Natural killer cell (primary cell): ENCODE measurements around the gene DGLUCY. TPM values are rescaled to one million over a fixed set of nuclear protein-coding genes. Genes with fewer than 3 reads are reported as not detected.
"Not testable (repeated sequence)": the region's sequence is repeated elsewhere in the genome, so short reads cannot be mapped to it uniquely, and the experiment has no call there.

Experiments
- ATAC-seq, 3 donors: fragments of 150-1000 bp in 2 of 3; fragments of 200-7000 bp in 1 of 3; cut with Tn5 transposase; 1 replicate in 1 of 3; 2 replicates in 2 of 3; pipeline ENCODE4 v1.10.0; 2021; ENCODE audit warnings: mild to moderate bottlenecking in 2 of 3, moderate library complexity in 2 of 3
- DNase-seq, 2 donors: peaks; one replicate each; pipeline versions ENCODE4 v3.0.0 to v3.0.0-alpha.2; 2013 to 2021; ENCODE audit warnings: mixed read lengths in 1 of 2
- H3K27ac ChIP-seq: one replicate; pipeline ENCODE4 v1.5.1; 2013; ENCODE audit warnings: mild to moderate bottlenecking, low read length
- H3K27me3 ChIP-seq: one replicate; pipeline ENCODE4 v1.6.1; 2013; ENCODE audit warnings: low read length; ENCODE audit not compliant: control insufficient read depth, insufficient read depth
- H3K36me3 ChIP-seq: one replicate; pipeline ENCODE4 v1.6.1; 2013; ENCODE audit warnings: low read length; ENCODE audit not compliant: control insufficient read depth, insufficient read depth
- H3K4me1 ChIP-seq: one replicate; pipeline ENCODE4 v1.6.1; 2013; ENCODE audit warnings: low read length; ENCODE audit not compliant: control insufficient read depth, insufficient read depth
- H3K4me3 ChIP-seq: one replicate; pipeline ENCODE4 v1.5.1; 2013; ENCODE audit warnings: low read length
- H3K9me3 ChIP-seq: one replicate; pipeline ENCODE4 v1.6.1; 2013; ENCODE audit warnings: low read length; ENCODE audit not compliant: control insufficient read depth, insufficient read depth
- H3K27ac Mint-ChIP-seq, 2 donors: one replicate each; pipeline ENCODE4 v1.8.0; 2022; ENCODE audit warnings: mild to moderate bottlenecking in 2 of 2, mixed read lengths in 2 of 2, moderate library complexity in 1 of 2
- H3K27me3 Mint-ChIP-seq, 2 donors: one replicate each; pipeline ENCODE4 v1.8.0; 2022; ENCODE audit warnings: low read depth in 2 of 2, mixed read lengths in 2 of 2
- H3K36me3 Mint-ChIP-seq: one replicate; pipeline ENCODE4 v1.8.0; 2022; ENCODE audit warnings: mixed read lengths
- H3K4me1 Mint-ChIP-seq, 2 donors: one replicate each; pipeline ENCODE4 v1.8.0; 2022; ENCODE audit warnings: mixed read lengths in 2 of 2
- H3K4me3 Mint-ChIP-seq: one replicate; pipeline ENCODE4 v1.8.0; 2022; ENCODE audit warnings: mild to moderate bottlenecking, moderate library complexity, mixed read lengths
- H3K9me3 Mint-ChIP-seq, 2 donors: one replicate each; pipeline ENCODE4 v1.8.0; 2022; ENCODE audit warnings: mixed read lengths in 2 of 2
- CTCF ChIP-seq: fragments of 200-600 bp; IDR thresholded peaks from one replicate; pipeline ENCODE4 v1.8.0; 2022; ENCODE audit warnings: antibody characterized with exemption
- WGBS: methylation state at CpG from one replicate; pipeline ENCODE4 v1.1.7; 2013; ENCODE audit warnings: missing lambda C conversion rate; ENCODE audit not compliant: insufficient coverage; 5-methylcytosine and 5-hydroxymethylcytosine counted together
- intact Hi-C: fragments of 100-400 bp; cut with micrococcal nuclease; formaldehyde crosslinking; loops from one replicate; pipeline ENCODE4 v1.14.2; 2022
- total RNA-seq, 4 donors: library from RNA; stranded (reverse); fragments of 120-200 nt in 1 of 4; gene quantifications; one replicate each; pipeline versions ENCODE4 v1.2.3 to v1.2.4, GENCODE V29; 2013 to 2022

The DGLUCY gene
- total RNA-seq, 3 donors from 2014 or later (not counting 1 experiment from before 2014, with no cell fraction given) = 108 to 142 (median 110) TPM

GRCh38 chr14:91264151-91265150, 150.6 kb downstream of the DGLUCY start:
- WGBS = 12% methylated on average over 68 of the region's 69 CpGs

DNA sequence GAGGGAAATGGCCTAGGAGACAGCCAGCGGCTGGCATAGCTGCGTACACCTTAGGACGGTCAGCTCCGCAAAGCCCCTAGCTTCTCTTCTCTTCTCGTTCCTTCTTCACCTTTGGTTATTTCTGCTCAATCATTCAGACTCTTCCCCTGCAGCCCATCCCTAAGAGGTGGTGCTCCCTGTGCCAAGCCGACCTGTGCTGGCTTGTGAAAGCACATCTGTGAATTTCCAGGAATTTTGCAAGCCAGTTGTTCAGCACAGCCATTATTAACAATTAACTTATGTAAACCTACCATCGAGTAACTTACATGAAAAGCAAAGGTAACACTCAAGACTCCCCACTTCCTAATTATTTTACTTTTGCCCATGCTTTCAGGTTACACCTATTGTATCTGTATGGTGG, 151.5 kb downstream of the DGLUCY start:
- intact Hi-C loops = no loop called here
- ATAC-seq = no peak
- Mint-ChIP-seq H3K36me3 (no peaks in the 10 kb centered on the region), H3K27ac (peak overlapping the region; percentile 77 to 88), H3K9me3 (no peaks in the 10 kb centered on the region), H3K4me3 (peak overlapping the region; percentile 82), H3K4me1 (peaks cover 64 to 67% of the 10 kb centered on the region in 2 donors), H3K27me3 (no peaks in the 10 kb centered on the region)
- no peaks in the 10 kb centered on the region for H3K27me3 ChIP-seq
- no peak for TF ChIP-seq CTCF
- no peak overlapping the region for H3K27ac ChIP-seq
- H3K36me3 ChIP-seq = peaks cover 11% of the 10 kb centered on the region
- H3K4me3 ChIP-seq = no peak overlapping the region
- no peak for DNase-seq
- WGBS = 89% methylated on average over 7 of the region's 7 CpGs
- H3K4me1 ChIP-seq = peaks cover 40% of the 10 kb centered on the region
- no peaks in the 10 kb centered on the region for H3K9me3 ChIP-seq

More at GRCh38 chr14:91264151-91265150, 150.6 kb downstream of the DGLUCY start:
- peaks cover 4% of the 10 kb centered on the region for H3K36me3 ChIP-seq
- peak overlapping the region; percentile 56 for H3K27ac ChIP-seq
- DNase-seq = peak in 1 of 2 donors; percentile 58
- no peaks in the 10 kb centered on the region for H3K9me3 Mint-ChIP-seq
- H3K27ac Mint-ChIP-seq = peak overlapping the region; percentile 77 to 88
- H3K4me1 ChIP-seq = peaks cover 46% of the 10 kb centered on the region
- peak overlapping the region; percentile 82 for H3K4me3 Mint-ChIP-seq
- no peaks in the 10 kb centered on the region for H3K36me3 Mint-ChIP-seq
- ATAC-seq = peak; percentile 47 to 57 (median 47)
- intact Hi-C loops = no loop called here
- H3K4me3 ChIP-seq = peak overlapping the region; percentile 43
- no peaks in the 10 kb centered on the region for H3K27me3 Mint-ChIP-seq
- no peaks in the 10 kb centered on the region for H3K27me3 ChIP-seq
- H3K9me3 ChIP-seq = no peaks in the 10 kb centered on the region
- no peak for TF ChIP-seq CTCF
- peaks cover 62 to 70% of the 10 kb centered on the region in 2 donors for H3K4me1 Mint-ChIP-seq

GRCh38 chr14:91266276-91266675, 152.4 kb downstream of the DGLUCY start:
- H3K27ac ChIP-seq, H3K9me3 ChIP-seq, H3K9me3 Mint-ChIP-seq, ATAC-seq, DNase-seq, H3K36me3 Mint-ChIP-seq, intact Hi-C loops, H3K4me3 ChIP-seq, H3K27me3 ChIP-seq, H3K27me3 Mint-ChIP-seq: not testable (repeated sequence)
- Mint-ChIP-seq H3K27ac (peak overlapping the region; percentile 77 to 88), H3K4me3 (peak overlapping the region; percentile 82), H3K4me1 (peaks cover 55 to 58% of the 10 kb centered on the region in 2 donors)
- H3K4me1 ChIP-seq = peaks cover 31% of the 10 kb centered on the region
- WGBS = 97% methylated on average over 14 of the region's 15 CpGs
- peaks cover 14% of the 10 kb centered on the region for H3K36me3 ChIP-seq

DNA sequence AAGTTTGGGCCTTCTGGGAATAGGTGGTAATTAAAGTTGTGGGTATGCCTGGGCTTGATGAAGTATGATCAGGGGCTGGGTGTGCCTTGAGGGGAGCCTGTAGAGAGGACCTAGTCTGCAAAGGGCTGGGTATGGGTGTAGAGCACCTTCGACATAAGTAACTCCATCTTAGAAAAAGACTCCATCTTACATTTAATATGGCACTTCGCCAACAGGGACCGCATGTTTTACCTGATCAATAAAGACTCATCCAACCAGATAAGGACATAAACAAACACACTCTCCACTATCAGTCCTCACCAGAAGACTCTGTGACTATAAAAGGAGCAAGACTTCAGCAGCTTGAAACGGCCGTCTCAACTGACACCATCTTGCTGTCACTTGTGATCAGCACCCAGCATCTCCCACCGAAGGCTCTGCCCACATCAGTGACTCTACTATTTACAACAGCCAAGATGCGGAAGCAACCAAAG, 154.1 kb downstream of the DGLUCY start:
- Mint-ChIP-seq H3K27me3 (no peaks in the 10 kb centered on the region), H3K4me1 (peaks cover 44 to 48% of the 10 kb centered on the region in 2 donors), H3K27ac (peak overlapping the region; percentile 66 to 80), H3K4me3 (peak overlapping the region; percentile 29), H3K9me3 (no peaks in the 10 kb centered on the region), H3K36me3 (no peaks in the 10 kb centered on the region)
- 90% methylated on average over 6 of the region's 7 CpGs for WGBS
- H3K9me3 ChIP-seq = no peaks in the 10 kb centered on the region
- intact Hi-C loops = no loop called here
- H3K4me1 ChIP-seq = peaks cover 19% of the 10 kb centered on the region
- H3K4me3 ChIP-seq = no peak overlapping the region
- TF ChIP-seq CTCF = no peak
- H3K27me3 ChIP-seq = no peaks in the 10 kb centered on the region
- peaks cover 28% of the 10 kb centered on the region for H3K36me3 ChIP-seq
- DNase-seq = no peak
- H3K27ac ChIP-seq = no peak overlapping the region
- no peak for ATAC-seq
